Activated naive CD8-positive, alpha-beta T cell treated with anti-CD3 and anti-CD28 coated beads for 36 hours (primary cell): ENCODE measurements around the gene LTBR. TPM values are rescaled to one million over a fixed set of nuclear protein-coding genes. Genes with fewer than 3 reads are reported as not detected.

Experiments
- DNase-seq: peaks from one replicate; pipeline ENCODE4 v3.0.0; 2021
- H3K27ac Mint-ChIP-seq: one replicate; pipeline ENCODE4 v1.8.0; 2022; ENCODE audit warnings: mild to moderate bottlenecking, moderate library complexity, mixed read lengths
- H3K27me3 Mint-ChIP-seq: one replicate; pipeline ENCODE4 v1.8.0; 2022; ENCODE audit warnings: mild to moderate bottlenecking, mixed read lengths
- H3K36me3 Mint-ChIP-seq: one replicate; pipeline ENCODE4 v1.8.0; 2021; ENCODE audit warnings: mild to moderate bottlenecking, mixed read lengths
- H3K4me1 Mint-ChIP-seq: one replicate; pipeline ENCODE4 v1.8.0; 2021; ENCODE audit warnings: mixed read lengths
- H3K4me3 Mint-ChIP-seq: one replicate; pipeline ENCODE4 v1.8.0; 2022; ENCODE audit warnings: mild to moderate bottlenecking, moderate library complexity, mixed read lengths
- H3K9me3 Mint-ChIP-seq: one replicate; pipeline ENCODE4 v1.8.0; 2022; ENCODE audit warnings: mixed read lengths
- total RNA-seq, 2 experiments: library from RNA; stranded (reverse); gene quantifications; one replicate each; pipeline ENCODE4 v1.2.3, GENCODE V29; 2021

Gene LTBR
- total RNA-seq, 2 experiments from 2014 or later, result 1.1 to 1.5 TPM

GRCh38 chr12:6435961-6436715 lies 52.2 kb downstream of the LTBR start:
- Mint-ChIP-seq H3K4me1 (peaks cover 74% of the 10 kb centered on the region), H3K27me3 (no peaks in the 10 kb centered on the region), H3K36me3 (peaks cover 7% of the 10 kb centered on the region), H3K27ac (no peak overlapping the region), H3K4me3 (no peak overlapping the region), H3K9me3 (peaks cover 4% of the 10 kb centered on the region)
- DNase-seq, result no peak

GRCh38 chr12:6437586-6437985 lies 53.6 kb downstream of the LTBR start:
- H3K36me3 Mint-ChIP-seq, result peaks cover 18% of the 10 kb centered on the region
- H3K27me3 Mint-ChIP-seq, result no peaks in the 10 kb centered on the region
- H3K27ac Mint-ChIP-seq, result peak overlapping the region; percentile 84
- no peak for DNase-seq
- peaks cover 2% of the 10 kb centered on the region for H3K9me3 Mint-ChIP-seq
- H3K4me1 Mint-ChIP-seq, result peaks cover 76% of the 10 kb centered on the region
- no peak overlapping the region for H3K4me3 Mint-ChIP-seq

DNA sequence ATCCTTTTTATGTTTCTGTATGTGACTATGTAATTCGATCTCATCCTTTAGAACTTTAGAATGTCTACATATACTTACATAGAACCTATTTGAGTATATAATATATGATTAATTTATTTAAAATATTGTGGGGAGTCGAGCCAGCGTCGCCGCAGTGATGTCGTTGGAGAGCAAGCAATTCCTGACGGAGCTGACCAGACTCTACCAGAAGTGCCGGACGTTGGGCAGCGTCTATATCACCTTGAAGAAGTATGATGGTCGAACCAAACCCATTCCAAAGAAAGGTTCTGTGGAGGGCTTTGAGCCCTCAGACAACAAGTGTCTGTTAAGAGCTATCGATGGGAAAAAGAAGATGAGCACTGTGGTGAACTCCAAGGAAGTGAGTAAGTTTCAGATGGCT lies 54.4 kb downstream of the LTBR start:
- Mint-ChIP-seq H3K4me1 (peaks cover 80% of the 10 kb centered on the region), H3K36me3 (peaks cover 22% of the 10 kb centered on the region), H3K9me3 (peaks cover 2% of the 10 kb centered on the region), H3K27ac (peak overlapping the region; percentile 71), H3K4me3 (peak overlapping the region; percentile 6), H3K27me3 (no peaks in the 10 kb centered on the region)
- DNase-seq, result no peak

DNA sequence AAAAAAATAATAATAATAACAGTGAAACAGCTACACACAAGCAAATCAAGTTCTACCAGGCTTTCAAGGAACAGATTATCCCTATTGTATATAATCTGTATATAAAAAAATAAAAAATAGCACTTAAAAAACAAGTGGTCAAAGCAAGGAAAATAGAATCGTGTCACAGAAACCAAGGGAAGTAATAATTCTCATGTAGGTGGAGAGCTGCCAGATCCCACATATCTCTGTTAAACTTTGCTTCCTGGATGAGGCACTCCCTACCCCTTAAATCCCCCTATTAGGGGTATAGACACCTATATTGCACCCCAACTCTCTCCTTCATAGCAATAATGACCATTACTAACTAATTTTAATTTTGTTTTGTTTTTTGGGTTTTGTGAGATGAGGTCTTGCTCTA lies 56.4 kb downstream of the LTBR start:
- Mint-ChIP-seq H3K36me3 (peaks cover 39% of the 10 kb centered on the region), H3K27ac (peak overlapping the region; percentile 99), H3K4me1 (peaks cover 73% of the 10 kb centered on the region), H3K27me3 (no peaks in the 10 kb centered on the region), H3K9me3 (peaks cover 2% of the 10 kb centered on the region), H3K4me3 (no peak overlapping the region)
- no peak for DNase-seq

Other genes with a start within 250 kb of the LTBR start
- gene CD9, start 183.8 kb upstream of the LTBR start, total RNA-seq, result 10 to 100 TPM; 16.2 to 18.1 TPM
- gene PLEKHG6, start 73.5 kb upstream of the LTBR start, total RNA-seq, result under 1 TPM; 0.10 to 0.52 TPM
- 10 to 100 TPM; 44.8 to 49.1 TPM for gene TNFRSF1A, start 42.1 kb upstream of the LTBR start, total RNA-seq
- gene SCNN1A, start 8.6 kb upstream of the LTBR start, total RNA-seq, result 1 to 10 TPM; 2.7 to 3.7 TPM
- 100 to 1,000 TPM; 175 to 181 TPM for gene CD27, start 60.8 kb downstream of the LTBR start, total RNA-seq
- gene TAPBPL, start 67.9 kb downstream of the LTBR start, total RNA-seq, result 10 to 100 TPM; 23.7 to 26.6 TPM
- 10 to 100 TPM; 34.8 to 35.7 TPM for gene VAMP1, start 86.5 kb downstream of the LTBR start, total RNA-seq
- 100 to 1,000 TPM; 311 to 312 TPM for gene MRPL51, start 109.1 kb downstream of the LTBR start, total RNA-seq
- gene NCAPD2, start 109.9 kb downstream of the LTBR start, total RNA-seq, result 100 to 1,000 TPM; 167 to 171 TPM
- 1,000 to 10,000 TPM; 8,986 to 9,154 TPM for gene GAPDH, start 150.4 kb downstream of the LTBR start, total RNA-seq
- gene IFFO1, start 171.9 kb downstream of the LTBR start, total RNA-seq, result 1 to 10 TPM; 7.2 to 8.1 TPM
- gene NOP2, start 184.1 kb downstream of the LTBR start, total RNA-seq, result 100 to 1,000 TPM; 151 to 153 TPM
- 100 to 1,000 TPM; 262 to 293 TPM for gene CHD4, start 223.2 kb downstream of the LTBR start, total RNA-seq